ENCODE measurements around the gene TUBAL3.

TUBAL3 gene

DNA sequence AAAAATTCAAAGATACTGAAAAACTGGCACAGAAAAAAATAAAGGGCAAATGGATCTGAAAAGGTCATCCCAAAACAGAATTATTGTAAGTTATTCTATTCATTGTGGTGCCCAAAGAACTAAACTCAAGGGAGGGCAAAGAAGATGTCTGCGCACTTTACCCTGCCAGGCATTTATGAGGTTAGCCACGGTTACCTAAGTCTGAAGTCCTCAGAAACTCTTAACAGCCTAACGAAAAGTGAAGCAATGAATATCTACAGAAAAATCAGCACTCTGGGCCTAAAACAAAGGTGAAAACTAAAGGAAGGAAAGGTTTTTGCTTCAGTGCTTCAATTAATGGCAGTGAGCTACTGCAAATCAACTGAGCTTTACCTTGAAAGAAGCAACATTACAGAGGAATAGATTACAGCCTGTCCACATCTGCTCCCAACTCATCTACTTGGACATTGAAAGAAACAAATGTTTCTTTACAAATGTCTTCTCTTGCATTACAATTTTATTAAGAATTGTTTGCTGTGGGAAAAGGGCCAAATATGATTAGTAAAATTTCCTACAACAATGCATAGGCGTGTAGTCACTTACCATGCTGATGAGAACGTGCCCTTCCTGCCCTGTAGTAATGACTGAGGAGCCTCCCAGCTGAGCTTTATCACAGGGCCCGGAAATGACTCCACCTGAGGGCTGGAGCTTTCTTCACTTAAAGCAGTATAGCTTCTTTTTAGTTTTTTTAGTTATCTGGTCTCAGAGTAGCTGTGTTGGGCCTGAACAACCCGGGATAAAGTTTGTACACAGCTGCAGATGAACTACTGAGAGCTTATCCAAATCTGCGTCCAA is at the start of gene TUBAL3:
TSS of gene TUBAL3 (minus strand) at position 621 of the 834 bp plus-strand sequence. CDS start at position 585, 36 bp downstream.
- DNase-seq: no peak

DNA sequence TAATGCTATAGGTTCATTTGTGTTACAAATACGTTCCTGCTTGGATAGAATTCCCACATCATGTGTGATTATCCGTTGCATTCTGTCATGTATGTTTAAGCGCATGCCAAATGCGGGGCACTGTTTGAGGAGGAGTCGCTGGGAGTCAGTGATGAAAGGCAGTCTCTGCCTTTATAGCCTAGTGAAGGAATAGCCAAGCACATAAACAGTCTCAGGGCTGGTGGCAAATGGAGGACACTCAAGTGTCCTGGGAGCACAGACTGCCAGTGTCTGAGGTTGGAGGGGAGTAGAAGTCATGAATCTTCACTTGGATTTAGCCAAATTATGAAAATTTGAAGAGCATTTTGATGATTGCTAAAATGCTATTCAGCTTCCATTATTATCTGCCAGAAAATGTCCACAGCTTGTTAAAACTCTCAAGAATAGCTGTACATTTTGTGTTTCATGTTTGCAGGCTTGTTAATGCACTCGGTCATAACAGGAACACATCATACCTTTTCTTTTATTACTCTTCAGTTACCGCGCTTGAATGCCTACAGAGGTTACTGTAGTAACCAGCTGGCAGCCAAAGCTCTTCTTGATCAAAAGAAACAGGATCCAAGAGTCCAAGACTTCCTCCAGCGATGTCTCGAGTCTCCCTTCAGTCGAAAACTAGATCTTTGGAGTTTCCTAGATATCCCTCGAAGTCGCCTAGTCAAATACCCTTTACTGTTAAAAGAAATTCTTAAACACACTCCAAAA is 49.3 kb upstream of the TUBAL3 start:
- no peak for DNase-seq

DNA sequence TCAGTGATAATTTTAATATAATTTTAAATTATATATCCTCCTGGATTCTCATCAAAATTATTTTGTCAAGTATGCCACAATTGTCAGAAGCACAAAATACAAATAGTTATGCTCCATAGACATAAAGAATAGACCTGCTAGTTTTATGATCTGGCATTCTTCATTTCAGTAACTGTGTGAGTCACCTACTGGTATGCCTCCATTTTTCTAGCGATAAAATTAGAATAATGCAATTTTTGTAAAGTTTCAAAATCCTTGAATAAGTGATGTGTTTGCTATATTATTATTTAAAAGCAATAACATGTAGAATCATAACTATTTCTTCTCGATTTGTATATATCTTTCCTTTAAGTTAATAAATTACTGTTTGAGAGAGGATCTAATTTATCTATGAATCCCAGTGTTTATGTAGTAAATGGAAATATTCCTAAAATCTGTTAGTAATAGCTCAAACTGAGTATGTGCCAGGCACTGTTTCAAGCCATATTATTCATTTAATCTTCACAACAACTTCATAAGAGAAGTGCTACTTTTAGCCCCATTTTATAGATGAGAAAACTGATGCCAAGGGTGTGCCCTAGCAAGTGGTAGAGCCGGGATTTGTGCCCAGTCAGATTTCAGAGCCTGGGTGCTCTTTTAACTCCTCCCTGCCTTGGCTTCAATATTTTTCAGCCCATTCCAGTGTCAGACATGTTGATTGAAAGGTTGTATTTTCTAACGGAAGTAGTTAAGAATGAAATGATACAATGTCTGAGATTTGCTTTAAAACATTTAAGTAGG is 46.2 kb upstream of the TUBAL3 start:
- no peak for DNase-seq

DNA sequence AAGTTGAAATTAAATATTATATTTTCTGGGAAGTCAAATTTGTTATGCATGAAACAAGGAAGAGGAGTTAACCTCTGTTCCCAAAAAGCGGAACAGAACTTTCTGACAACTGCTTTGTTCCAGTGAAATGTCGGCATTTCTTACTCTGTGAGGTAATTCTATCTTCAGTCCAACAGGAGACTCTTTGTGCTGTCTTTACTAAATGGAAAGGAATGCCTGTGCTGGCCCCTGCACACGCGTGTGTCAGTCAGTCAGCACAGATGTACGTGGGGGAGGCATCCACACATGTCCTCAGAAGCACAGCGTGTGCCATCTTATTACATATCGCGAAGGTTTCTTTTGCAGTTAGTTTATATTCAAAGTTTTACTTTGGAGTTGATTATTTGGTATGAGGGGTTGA is 45.2 kb upstream of the TUBAL3 start:
- DNase-seq: no peak

DNA sequence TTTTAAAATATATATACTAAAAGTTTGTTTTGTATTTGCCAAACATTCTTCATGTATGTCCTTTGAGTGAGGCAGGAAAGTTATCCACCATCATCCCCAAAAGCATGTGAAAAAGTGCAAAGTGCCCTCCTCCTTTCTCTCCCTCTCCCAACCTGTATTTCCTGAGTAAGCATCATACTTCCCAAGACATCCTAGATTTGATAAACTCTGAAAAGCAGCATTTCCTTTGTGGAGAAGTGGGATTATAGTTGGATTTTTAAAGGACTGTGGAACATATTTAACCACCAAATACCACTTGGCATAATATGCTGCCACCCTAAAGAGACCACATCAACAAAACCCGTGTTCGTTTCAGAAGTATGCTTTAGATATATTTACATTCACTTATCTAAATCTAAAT is 44.6 kb upstream of the TUBAL3 start:
- no peak for DNase-seq

DNA sequence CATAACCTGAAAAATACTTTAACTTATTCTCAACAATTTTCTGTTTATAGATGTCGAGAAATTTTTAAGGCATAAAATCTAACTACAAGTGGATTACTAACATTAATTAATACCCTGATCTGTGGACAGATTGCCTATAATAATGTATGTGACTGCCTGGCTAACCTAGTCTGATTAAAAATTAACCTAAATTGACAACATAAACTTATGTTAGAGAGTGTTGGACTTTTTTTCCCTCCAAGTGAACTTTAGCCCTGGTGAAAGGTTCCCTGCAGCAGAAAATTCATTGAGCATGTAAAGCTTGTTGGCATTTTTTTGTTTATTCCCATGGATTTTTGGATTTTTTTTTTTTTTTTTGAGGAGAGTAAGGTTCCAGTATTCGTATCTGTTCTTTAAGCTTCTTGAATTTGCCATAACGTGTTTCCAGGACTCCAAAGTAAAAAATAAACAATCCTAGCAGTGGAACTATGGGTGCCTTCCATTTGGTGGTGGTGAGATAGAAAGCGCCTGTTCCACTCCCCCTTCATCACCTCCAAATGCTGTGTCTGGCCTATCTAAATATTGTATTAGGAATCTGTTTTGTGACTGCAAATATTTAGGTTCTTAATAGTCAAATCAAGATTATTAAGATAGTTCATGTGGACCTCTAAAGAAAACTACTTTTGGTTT is 43.8 kb upstream of the TUBAL3 start:
- no peak for DNase-seq

DNA sequence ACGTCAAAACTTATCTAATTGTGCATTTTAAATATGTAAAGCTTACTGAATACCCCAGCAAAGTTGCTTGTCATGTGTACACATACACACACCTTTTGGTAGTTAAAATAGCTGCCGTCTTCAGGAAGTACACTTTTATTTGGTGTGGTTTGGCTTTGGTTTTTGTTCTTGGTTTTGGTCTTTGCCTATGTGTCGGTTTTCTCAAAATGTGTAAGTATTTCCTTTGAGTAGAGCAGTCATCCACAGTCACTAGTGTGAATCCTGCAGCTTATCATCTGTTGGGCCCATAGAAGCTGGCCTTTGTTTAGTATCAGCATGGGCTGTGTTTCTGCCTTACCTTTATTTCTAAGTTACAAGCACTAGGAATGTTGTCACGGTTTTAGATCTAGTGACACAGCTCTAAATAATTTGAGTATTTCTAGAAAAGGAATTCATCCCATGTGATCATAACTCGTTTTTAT is 43.0 kb upstream of the TUBAL3 start:
- DNase-seq: no peak

DNA sequence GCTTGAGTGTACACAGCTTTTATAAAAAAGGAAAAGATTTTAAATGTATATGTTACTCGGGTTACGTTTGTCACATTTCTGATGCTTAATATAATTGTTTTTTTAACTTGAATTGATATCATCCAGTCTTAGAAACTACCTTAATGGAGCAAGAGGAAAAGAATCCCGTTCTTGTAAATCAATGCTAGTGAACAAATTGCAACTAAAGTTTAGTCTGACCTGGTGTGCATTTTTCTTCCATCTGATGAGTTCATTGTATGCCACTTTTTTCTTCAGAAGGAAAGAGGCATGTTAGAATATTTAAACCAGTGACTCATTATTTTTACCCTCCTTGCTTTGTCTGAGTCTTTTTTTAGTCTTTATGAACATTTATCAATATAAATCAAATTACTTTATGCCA is 42.4 kb upstream of the TUBAL3 start:
- no peak for DNase-seq

DNA sequence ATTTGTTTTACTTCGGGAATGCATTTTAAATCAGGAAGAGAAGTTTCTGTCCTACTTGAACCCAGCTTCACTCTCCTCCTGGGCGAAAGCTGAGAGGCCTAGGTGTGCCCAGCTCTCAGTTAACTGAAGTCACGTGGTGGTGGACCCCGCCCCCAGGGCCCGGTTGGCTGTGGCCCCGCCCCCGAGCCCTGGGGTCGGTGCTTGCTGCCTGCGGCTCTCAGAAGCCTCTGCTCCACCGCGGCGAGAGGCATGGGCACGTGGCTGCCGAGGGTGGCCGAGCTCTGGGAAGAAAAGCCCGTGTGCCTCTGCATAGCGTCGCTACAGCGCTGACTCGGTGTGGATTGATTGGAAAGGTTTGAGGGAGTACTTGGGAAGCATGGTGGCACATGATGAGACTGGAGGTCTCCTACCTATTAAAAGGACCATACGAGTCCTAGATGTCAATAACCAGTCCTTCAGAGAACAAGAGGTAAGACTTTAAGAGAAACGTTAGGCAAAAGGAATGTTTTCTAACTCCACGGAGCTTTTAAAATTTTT is 41.8 kb upstream of the TUBAL3 start:
- DNase-seq: peak; percentile 93

DNA sequence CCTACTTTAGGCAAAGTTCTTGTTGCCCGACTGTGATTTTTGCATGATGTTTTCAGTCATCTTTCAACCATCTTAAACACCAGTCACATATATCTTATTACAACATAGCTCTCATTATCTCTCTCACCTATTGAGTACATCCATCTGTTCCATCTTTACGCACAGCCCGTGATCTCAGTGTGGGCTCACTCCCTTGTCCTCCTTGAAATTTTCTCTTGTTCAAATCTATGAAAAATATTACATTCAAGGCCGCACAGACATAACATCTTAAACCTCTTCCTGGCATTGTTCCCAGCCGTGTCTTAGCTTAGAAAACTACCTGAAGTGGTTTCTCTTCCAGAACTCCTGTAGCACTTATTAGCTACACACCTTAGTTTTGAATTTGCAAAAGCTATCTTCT is 40.4 kb upstream of the TUBAL3 start:
- no peak for DNase-seq

DNA sequence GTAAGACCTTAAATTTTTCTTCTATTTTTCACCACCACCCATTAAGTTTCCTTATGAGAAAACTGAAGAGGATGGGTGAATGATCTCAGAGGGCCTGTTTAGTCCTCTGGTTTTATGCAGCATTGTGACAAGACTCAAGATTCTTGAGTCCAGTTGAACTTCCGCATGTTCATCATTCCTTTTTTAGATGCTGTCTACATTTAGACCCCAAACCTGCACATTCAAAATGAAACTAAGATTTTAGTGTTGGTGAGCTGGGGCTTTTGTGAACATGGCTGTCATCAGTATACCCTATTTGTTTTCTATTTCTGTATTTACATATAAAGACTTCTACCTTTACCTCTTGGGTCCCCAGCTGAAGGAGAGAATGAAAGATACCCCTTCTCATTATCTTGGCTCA is 38.8 kb upstream of the TUBAL3 start:
- DNase-seq: no peak

DNA sequence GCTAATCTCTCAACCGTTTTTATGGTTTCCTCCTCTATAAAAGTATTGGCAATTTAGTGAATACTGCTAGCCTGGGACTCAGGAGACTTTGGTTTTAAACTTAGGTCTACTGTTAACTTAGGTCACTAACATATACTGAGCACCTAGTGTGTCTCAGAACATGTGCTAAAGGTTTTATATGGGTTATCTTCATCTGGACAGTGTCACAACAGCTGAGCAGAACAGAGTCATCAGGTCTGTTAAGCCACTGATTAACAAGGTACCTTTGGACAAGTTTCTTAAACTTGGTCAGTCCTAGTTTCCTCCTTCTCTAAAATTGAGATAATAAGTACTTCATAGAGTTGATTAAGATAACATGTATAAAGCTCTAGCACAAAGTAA is 38.4 kb upstream of the TUBAL3 start:
- DNase-seq: no peak

DNA sequence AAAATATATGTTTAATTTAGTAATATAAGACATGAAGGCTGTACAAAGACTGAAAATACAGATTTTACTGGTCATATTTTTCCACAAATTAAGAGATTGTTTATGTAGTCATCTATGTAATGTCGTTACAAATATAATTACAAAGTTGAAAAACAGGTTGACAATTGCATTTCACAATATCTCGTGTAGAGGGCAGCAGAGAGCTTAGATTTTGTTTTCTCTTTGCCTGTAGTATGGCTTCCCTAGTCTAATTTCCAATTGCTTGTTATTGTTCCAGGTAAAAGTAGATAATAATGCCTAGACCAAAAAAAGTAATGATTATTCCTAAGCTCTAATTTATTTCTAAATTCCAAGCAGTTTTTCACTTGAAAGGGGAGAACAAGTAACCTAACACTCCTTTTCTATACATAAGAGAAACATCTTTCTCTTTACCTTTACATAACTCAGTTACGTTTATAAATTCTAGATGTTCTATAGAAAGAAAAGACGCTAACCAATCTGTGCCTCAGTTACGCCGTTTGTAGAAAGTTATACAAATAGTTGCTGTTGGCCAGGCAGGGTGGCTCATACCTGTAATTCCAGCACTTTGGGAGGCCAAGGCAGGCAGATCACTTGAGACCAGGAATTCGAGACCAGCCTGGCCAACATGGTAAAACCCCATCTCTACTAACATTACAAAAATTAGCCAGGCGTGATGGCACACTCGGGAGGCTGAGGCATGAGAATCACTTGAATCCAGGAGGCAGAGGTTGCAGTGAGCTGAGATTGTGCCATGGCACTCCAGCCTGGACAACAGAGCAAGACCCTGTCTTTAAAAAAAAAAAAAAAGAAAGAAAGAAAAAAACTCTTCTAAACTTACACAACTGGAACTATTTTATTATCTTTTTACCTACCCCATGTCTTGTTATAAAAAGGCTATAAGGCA is 37.7 kb upstream of the TUBAL3 start:
- DNase-seq: peak; percentile 50

DNA sequence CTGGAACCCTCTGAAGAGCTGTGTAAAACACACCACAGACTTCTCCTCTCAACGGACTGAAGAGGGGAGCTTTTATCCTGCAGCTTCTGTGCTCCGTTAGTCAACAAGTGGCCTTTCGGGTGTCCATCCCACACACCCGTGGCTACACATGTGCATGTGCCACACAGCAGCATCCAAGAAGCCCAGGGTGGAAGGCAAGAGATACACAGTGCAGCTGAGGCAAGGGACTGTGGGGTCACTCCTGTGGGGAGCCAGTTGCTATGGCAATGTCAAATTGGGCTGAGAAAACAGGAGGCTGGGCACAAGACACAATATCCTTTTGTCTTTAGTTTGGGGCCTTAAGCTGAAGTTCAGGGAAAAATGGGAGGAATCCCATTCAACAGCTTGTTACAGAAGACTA is 36.5 kb upstream of the TUBAL3 start:
- DNase-seq: no peak

DNA sequence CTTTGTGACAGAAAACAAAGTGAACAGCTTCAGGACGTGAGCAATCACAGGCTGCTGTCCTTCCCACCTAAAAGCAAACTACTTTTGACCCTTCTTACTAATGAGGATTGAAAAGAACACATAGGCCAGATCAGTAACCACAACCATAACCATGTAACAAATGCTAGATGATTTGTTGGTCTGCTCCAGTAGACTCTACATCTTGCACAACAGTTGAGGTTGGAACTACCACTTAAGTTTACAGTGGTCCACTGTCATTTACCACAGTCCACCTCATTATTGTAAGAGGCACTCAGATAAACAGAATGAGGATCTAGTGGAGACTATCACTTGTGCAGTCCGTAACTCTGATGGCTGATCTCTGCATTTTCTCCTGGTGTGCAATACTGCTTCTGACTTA is 35.6 kb upstream of the TUBAL3 start:
- no peak for DNase-seq

DNA sequence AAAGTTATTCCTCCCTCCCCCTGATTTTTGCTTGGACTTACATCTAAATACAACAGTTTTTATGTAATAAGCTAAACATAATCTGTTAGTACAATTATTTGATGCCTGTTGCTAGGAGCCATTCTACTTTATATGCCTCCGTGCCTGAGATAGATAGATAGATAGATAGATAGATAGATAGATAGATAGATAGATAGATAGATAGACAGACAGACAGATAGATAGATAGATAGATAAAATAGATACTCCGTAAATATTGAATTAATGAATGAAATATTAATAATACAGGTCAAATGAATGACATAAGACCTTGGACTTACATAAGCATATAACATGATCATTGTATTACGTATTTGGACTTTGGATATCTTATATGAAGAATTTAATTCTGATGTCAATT is 30.7 kb upstream of the TUBAL3 start:
- no peak for DNase-seq

DNA sequence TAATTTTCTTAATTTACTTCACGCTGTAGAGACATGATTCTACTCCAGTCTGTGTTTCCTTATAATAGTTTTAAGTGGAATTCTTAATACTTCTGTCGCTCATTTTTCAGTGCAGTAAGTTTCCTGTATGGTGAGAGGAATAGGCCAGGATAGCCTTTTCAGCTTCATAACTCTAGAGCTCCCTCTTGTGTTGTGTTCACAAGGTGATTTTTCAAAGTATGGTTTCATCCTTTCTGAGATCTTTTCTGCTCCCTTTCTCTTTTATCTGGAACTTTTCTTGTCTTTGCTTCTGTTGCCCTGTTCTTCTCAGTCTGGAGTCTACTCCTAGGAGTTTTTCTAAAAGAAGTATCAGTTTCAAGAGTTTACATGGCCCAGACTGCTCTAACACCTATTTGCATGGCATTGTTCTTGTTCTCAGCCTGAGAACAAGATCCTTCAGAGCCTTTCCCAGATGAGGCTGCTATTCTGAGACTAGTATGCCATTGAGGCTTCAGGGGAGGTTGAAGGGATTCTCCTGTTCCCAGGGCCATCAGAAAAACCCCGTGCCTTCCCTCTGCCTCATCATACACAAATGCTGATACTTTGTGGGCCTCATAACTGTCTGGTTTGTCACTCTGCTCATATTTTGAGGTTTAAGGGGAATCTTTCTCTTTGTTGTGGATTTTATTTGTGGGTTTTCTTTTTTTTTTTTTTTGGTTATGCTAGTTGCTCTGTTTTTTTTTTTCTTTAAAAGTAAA is 29.6 kb upstream of the TUBAL3 start:
- peak; percentile 44 for DNase-seq

DNA sequence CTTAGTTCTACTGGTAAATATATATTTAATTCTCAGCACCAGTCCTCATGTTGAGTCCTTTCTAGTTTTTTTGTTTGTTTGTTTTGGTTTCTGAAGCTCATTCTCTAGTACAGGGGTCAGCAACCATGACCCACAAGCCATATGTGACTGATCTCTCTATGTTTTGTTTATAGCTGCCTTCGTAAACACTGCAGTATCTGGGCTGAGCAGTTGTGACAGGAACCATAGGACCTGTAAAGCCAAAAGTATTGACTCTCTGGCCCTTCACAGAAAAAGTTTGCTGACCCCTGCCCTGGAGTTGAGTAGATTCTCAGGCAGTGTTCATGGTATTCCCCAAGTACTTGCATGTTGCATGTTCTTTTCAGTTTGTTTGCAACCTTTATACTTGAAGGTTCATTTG is 28.6 kb upstream of the TUBAL3 start:
- no peak for DNase-seq

DNA sequence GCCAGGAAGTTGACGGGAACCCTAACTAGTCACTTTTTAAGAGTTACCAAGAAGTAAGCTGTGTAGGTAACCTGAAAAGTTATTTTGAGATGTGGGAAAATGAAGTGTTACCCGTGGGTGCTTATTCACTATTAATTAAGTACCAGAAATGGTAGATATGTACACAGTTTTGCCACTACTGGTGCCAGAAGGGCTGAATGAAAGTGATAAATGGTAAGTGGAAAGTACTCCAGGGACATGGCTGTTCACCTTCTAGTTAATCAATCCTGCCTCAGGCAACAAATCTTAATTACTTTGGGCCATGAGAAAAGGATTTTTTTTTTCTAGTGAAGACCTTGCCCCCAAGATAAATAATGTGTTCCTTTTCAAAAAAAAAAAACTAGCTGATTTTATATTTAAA is 23.5 kb upstream of the TUBAL3 start:
- no peak for DNase-seq

DNA sequence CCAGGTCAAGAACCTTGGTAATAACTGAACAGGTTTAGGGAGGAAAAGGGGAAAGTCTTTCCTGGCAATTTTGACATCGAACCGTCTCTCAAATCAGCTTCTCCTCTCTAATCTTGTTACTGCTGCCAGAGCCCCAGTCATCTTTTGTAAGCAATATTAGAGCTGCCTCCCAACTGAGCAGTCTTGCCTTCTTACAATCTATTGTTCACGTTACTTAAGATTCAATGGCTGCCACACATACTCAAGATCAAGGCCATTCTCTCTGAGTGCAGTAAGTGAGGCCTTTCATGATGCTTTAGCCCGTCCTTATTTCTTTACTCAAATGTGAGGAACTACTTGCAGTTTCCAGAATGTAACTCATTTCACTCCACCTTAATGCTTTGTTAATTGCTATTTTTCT is 20.1 kb upstream of the TUBAL3 start:
- DNase-seq: no peak

DNA sequence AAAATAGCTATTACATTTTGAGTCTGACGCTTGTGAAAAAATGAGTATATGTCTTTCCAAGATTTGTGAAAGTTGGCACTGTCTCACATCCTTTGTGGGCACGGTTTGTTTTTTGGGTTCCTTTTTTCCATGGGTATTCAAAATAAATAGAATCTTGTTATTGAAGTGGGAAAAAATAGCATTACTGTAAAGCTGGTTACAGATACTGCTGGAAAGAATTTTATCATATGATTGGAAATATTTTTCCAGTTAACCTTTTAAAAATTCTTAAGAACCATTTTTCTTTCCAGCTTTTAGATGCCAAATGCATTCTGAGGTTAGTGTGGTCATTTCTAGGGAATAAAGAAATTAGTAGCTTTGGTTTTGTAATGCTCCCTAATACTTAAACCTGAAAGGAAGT is 19.1 kb upstream of the TUBAL3 start:
- no peak for DNase-seq

Data from NCI-H774 (cell line).